CD4-positive, alpha-beta T cell treated with Interleukin-1 beta for 1 hour (primary cell): ENCODE measurements around the gene ZDHHC12.
A peak's percentile ranks its signal among the peaks of the same experiment; 100 is the strongest.

Source experiments
- DNase-seq, 2 donors: peaks; one replicate each; pipeline ENCODE4 v3.0.0-alpha.2; 2020 to 2022

The ZDHHC12 gene

DNA sequence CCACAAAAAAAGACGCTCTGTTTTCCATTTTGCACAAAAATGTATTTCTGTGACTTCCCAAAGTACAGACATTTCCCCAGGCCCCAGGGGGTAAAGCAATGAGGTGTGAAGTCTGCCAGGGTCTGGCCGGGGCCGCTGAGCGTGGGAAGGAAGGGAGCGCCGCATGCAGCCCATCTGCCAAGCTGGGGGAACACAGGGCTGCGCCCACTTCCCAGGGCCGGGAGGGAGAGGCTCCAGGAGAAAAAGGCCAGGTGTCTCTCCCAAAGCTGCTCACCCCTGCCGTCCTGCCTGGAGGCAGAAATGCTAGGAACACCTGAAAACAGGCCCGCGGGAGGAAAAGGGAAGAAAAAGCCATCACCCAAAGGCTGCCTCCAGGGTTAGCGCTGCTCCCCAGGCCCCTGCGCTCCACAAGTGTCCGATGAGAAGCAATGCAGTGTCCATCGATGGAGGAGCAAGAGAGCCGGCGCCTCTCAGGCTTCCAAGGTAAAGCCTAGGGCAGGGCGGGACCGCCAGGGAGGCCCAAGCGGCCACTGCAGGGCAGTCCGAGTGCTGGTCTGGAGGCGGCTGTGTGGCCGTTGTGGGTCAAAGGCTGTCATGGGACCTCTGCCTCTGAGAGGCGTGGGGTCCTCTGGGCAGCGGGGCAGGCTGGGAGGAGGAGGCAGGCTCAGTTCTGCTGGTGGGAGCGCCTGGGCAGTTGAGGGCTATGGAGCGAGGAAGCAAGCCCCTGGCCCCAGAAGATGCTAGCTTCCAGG lies 6.0 kb upstream of the ZDHHC12 start:
- no peak for DNase-seq

DNA sequence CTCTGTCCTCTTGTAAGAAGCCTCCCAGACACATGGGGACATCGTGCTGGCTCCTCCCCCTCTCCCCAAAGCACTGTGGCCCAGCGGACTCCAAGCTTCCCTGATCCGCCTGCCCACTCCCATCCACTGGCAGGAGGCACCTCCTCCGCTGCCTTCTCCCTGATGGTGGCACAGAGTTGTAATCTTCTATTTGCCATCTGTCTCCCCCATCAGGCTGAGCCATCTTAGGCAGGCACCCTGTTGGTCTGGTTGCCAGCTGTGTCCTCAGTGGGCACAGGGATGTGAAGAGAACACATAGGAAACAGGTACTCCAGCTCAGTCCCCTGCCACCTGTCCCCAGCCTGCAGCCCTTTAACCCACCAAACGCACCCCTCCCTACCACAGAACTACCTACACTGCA lies 5.4 kb upstream of the ZDHHC12 start:
- DNase-seq, result no peak

DNA sequence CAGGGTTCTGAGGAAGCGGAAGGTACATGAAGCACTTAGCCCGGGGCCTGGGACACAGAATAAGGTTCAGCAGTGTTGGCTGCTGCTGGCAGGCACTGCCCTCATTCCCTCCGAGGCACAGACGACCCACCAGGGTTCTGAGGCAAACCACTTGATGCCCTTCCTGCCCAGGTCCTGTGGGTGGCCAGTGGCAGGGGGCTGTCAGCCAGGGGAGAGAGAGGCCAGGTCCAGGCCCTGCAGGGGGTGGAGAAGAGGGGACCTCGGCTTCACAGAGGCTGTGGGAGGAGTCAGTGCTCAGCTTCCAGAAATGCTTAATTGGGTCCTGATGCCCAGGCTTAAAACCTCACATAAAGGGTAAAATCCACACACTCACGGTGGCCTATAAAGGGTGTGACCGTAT lies 4.4 kb upstream of the ZDHHC12 start:
- no peak for DNase-seq

DNA sequence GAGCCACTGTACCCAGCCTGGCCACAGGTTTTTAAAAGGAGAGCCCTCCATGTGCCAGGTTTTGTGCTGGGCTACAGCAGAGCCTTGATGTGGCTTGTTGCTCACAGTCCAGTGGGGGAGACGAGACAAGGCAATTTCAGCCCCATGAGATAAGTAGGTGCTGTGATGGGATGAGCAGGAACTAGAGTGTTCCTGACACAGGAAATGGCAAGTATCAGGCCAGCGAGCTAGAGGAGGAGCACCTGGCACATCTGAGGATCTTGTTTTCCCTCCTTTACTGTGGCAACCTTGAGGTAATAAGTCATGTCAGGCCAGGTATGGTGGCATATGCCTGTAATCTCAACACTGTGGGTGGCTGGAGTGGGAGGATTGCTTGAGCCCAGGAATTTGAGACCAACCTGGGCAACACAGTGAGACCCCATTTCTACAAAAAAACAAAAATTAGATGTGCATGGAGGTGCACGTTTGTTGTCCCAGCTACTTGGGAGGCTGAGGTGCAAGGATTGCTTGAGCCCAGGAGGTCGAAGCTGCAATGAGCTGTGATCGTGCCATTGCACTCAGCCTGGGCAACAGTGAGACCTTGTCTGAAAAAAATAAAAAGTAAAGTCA lies 3.8 kb upstream of the ZDHHC12 start:
- no peak for DNase-seq

DNA sequence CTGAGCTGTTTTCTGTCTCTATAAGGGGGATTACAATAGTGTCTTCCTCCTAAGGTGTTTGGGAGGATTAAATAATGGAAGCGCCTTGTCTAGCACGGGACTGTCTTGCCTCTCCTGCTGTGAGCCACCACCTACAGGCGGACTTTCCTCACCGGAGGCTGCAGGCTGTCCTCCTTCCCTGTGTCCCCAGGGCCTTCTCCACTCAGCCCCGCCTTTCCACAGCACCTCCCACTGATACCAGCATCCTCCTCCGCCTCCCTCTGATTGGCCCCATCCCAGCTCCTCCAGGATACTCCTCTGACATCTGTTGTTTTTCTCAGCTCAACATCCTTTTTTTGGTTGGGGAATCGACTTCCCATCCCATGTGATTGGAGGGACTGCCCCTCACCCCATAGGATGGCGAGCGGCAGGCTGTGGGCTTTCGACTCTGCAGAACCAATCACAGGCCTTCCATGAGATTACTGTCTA lies 851 bp upstream of the ZDHHC12 start:
- DNase-seq, result peak; percentile 28 to 49

DNA sequence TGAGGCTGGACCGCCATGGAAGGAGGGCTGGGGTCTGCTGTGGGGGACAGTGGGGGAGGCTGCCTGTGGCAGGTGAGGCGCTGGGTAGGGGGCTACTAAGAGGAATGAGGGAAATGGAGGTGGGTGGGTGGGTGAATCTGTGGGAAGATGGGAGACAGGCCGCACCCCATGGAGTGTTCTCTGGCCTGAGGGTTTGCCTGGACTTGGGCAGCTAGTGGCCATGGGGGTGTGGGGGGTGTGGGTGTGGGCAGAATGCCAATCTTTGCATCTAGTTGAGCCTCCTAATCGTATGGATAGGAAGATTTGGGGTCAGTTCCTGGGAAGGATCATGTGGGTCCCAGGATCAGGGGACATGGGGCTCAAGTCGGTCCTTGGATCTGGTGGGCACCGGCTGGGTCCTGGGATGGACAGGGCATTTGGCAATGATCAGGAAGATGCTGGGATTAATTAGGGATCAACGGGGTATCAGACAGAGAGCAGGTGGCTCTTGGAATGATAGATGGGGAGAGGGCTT lies 518 bp downstream of the ZDHHC12 start:
- DNase-seq, result no peak

DNA sequence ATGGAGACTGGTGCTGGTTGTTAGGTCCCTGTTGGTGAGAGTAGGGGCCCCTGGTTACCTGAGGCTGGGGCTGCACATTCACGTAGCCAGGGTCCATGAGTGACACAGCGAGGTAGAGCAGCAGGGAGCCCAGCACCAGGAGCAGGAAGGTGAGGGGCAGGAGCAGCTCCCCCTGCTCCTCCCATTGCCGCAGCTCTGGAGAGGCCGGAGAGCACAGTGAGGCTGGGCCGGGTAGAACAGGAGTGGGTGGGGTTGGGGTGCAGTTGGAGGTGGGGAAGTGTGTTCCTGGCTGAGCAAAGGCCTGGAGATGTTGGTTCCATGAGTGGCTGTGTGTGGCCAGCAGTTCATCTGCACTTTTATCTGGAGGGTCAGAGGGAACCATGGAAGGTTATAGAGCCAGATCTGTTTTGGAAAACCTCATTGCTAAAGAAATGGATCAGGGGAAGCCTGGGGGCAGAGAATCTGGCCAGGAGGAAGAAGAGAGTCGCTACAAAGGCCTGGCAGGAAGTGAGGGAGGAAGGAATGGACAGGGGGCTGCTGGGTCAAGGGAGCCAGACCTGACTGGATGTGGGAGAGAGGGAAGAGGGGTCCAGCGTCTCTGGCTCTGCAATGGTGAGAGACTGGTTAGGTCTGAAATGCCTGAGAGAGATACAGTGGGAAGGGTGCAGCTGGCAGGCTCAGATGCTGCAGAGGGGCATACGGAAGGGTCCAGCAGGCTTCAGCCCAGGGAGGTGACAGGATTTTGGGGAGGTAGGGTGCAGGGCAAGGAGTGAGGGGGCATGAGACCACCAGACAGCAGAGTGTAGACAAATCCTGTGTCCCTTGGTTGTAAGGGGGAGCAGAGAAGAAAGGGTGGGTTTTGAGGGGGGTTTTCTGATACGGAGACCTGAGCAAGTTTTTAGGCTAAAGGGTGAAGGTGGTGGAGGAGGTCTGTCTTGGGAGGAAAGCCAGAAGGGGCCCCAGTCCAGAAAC lies 1.3 kb downstream of the ZDHHC12 start:
- DNase-seq, result no peak

DNA sequence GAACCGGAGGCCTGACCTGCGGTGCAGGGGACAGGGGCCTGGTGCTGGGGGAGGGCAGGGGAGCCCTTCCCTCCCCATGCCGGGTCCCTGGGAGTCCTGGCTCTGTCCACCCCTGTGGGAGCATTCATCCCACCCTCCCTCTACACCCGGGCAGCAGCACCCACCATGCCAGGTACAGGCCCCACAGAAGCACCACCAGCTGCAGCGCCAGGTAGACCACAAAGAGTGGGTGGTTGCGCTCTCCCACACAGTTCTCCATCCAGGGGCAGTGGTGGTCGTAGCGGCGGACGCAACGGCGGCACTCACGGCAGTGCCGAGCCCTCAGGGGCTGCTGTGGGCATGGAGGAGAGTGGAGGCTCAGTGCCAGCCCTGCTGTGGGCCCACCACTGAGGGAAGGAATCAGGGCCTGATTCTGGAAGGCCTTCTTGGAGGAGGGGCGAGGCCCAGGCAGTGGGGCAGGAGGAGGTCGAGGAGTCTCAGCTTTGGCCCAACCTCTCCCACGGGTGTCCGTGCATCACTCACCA lies 2.4 kb downstream of the ZDHHC12 start:
- no peak for DNase-seq

DNA sequence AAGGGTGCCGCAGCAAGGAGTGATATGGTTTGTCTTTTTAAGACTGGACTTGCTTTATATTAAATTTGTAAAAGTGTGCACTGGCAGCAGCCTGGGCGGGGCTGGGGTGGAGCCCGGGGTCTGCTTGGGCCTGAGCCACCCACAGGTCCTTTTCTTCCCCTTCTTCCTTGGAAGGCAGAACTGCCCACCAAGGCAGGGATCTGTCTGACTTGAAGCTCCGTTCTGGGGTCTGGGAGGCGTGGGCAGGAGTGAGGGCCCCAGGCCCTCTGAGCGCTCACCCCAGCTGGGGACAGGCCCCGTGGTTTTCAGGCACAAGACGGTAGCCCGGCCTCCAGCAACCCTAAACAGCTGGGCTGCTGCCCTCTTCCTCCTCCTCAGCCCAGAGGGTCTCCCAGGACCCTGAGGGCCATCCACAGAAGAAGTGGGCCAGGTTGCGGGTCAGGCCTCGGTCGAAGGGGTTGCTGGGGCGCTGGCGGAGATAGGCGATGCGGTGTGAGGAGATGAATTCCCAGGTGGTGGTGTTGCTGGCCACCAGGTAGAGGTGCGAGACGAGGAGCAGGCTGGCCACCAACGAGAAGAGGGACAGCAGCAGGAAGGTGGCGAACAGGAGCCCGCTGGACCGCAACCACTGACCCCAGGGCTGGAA lies 3.0 kb downstream of the ZDHHC12 start:
- no peak for DNase-seq

DNA sequence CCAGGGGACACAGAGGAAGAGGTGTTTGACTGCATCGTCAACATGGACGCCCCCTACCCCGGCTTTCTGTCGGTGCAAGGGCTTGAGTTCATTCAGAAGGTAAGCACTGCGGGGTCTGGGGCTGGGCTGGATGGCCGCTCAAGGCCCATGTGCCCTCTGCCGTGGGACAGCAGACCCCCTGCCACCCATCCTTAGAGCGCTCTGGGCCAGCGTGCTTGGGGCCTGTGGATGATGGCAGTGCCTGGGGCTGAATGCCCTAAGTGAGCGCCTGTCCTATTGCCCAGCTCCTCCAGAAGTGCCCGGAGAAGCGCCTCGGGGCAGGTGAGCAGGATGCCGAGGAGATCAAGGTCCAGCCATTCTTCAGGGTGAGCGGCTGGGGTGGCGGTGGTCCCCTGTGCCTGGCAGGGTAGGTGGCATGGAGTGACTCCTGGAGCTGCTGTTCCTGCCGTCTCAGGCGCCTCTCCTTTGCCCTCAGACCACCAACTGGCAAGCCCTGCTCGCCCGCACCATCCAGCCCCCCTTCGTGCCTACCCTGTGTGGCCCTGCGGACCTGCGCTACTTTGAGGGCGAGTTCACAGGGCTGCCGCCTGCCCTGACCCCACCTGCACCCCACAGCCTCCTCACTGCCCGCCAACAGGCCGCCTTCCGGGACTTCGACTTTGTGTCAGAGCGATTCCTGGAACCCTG lies 3.9 kb downstream of the ZDHHC12 start:
- no peak for DNase-seq

DNA sequence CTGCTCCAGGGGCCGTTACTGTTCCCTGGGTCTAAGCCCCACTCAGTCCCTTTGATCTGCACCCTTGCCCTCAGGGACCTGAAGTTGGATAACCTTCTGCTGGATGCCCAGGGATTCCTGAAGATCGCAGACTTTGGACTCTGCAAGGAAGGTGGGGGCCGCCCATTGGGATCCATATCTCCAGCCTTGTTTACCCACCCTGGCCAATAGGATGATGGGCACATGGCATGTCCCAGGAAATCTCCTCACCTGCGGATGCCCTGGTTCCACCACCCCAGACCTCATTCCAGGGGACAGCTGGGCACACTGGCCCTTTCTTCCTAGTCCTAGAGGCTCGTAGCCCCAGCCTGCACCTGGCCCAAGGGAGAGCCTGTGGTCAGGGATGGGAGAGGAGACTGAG lies 5.5 kb downstream of the ZDHHC12 start:
- DNase-seq, result no peak

DNA sequence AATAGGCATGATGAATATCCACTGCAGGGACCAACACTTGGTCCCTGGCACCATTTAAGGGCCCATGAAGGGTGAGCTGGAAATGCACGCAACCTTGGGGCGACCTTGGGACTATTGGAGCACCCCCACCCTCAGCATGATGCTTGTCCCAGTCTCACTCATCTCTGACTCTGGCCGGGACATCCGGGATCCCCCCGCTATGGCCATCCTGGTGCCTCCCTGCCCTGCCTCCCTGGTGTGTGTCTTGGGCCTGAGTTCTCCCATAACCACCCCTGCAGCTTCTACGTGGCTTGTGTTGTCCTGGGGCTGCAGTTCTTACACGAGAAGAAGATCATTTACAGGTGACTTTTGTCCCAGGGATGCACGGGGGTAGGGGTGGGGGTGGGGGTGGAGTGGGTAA lies 5.9 kb downstream of the ZDHHC12 start:
- no peak for DNase-seq

DNA sequence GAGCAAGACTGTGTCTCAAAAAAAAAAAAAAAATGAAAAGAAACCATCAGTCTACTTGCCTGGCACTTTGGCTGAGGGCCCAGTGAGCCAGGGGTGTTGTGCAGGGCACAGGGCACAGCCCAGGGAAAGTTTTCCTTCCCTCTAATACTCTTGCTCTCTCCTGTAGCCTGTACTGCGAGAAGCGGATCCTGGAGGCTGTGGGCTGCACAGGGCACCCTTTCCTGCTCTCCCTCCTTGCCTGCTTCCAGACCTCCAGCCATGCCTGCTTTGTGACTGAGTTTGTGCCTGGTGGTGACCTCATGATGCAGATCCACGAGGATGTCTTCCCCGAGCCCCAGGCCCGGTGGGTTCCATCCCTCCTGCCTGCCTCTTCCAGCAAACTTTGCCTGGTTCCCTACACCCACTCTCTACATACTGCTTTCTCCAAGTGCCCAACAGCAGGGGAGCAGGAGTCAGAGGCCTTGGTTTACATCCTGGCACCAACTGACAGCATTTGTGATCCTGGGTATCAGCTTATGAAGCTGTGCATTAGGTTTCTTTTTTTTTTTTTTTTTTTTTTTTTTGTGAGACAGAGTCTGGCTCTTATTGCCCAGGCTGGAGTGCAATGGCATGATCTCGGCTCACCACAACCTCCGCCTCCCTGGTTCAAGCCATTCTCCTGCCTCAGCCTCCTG lies 7.2 kb downstream of the ZDHHC12 start:
- DNase-seq, result no peak

DNA sequence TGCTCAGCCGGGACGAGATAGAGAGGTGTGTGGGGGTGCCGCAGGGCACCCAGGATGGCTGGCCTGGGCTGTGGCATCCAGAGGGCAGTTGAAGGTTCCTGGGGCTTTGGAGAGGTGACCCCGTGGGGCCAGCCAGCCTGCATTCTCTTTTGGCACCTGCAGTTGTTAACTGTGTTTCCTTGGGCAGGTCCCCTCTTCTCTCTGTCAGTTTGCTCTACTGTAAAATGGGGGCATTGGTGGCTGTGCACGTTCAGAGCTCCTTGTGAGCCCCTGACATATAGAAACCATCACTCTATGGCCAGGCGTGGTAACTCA lies 8.5 kb downstream of the ZDHHC12 start:
- no peak for DNase-seq

DNA sequence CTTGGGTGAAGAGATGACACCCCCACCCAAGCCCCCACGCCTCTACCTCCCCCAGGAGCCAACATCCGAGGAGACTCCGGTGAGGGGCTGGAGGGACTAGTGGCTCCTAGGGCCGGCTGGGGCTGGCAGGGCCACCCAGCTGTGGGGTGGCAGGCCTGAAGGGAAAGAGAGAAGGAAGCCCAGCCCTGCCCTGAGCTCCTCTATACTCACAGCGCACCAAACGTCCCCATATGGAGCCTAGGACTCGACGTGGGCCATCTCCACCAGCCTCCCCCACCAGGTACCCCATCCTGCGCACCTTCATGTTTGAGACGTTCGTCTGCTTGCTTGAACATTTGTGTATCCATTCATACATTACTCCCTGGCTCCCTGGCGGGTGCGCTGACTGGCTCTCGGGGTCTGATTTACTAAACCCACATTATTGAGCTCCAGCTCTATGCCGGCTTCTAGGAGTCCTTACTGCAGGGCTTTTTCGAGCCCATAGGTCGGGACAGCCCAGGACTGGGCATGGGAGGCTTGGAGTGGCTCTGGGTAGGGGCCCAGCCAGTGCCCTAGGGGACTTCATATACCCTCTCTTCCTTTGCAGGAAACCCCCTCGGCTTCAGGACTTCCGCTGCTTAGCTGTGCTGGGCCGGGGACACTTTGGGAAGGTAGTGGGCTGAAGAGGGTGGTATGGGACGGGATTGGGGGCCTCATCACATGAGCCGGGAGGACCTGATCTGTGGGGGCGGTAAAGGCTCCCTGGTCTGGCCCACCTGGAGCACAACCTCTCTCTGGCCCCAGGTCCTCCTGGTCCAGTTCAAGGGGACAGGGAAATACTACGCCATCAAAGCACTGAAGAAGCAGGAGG lies 9.1 kb downstream of the ZDHHC12 start:
- DNase-seq, result no peak

DNA sequence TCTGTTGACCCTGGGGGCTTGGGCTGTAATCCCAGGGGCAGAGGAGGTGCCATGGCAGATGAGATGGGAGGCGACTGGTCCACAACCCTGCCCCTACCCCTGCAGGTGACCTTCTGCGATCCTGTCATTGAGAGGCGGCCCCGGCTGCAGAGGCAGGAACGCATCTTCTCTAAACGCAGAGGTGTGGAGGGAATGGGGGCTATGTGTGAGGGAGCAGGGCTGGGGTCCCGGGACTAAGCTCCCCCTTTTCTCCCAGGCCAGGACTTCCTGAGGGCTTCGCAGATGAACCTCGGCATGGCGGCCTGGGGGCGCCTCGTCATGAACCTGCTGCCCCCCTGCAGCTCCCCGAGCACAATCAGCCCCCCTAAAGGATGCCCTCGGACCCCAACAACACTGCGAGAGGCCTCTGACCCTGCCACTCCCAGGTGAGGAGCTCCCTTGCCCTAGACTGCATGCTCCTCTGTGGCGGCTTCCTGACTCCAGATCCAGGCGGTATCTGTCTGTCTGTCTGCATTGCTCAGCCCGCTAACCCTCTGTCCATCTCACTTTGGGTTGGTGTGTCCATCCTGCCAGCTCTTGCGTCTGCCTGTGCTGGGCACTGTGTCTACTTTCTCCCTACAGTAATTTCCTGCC lies 9.9 kb downstream of the ZDHHC12 start:
- no peak for DNase-seq

DNA sequence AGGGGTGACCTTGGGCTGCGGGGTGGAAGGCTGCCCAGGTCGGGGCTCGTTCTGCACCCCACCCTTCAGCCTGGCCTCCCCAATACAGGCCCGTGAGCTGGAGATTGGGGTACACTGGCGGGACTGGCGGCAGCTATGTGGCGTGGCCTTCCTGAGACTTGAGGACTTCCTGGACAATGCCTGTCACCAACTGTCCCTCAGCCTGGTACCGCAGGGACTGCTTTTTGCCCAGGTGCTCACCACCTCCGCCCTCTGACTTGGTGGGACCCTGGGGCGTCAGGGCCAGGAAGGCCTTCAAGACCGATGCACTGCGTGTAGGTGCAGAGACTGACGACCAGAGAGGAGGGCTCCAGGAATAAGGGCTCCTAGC lies 10.5 kb downstream of the ZDHHC12 start:
- no peak for DNase-seq

DNA sequence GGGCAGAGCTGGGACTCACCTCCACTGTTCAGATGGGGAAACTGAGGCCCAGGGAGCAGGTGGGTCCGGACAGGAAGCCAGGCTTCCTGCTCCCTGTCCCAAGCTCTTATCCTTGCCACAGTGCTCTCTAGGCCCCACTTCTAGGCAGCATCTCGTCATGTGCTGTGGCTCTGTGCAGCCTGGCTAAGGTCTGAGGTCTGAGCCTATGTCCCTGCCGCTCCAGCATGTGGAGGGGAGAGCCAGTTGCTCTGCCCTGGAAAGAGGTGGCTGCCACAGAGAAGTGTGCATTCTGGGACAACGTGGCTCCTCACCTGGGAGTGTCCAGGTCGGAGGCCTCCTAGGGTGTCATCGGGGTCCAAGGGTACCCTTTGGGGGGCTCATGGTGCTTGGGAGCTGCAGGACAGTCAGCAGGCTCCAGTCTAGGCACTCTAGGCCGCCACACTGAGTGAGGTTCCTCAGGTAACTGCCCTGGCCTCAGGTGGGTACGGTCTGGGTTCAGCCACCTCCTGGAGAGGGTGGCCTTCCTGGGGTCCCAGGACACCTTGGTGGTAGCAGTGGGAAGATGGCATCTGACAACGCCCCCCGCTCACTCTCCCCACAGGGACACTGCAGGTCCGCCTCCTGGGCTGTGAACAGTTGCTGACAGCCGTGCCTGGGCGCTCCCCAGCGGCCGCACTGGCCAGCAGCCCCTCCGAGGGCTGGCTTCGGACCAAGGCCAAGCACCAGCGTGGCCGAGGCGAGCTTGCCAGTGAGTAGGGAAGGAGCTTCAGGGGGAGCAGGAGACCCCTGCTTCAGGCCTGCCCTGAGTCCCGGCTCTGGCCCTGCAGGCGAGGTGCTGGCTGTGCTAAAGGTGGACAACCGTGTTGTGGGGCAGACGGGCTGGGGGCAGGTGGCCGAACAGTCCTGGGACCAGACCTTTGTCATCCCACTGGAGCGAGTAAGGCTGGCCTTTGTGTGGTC lies 11.2 kb downstream of the ZDHHC12 start:
- DNase-seq, result no peak

DNA sequence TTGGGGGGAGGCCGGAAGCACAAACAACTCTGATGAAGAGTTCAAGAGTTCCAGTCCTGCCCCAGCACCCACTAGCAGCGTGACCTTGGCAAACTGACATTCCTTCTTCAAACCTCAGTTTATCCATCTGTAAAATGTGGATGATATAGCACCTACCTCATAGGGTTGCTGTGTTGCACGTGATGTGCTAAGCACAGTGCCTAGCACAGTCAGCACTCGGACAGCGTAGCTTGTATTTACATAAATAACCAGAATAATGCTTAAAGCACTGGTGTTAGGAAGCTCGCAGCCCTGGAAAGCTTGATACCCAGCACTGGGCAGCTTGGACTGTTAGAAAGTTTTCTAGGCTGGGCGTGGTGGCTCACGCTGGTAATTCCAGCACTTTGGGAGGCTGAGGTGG lies 16.5 kb downstream of the ZDHHC12 start:
- no peak for DNase-seq
